ENCODE measurements around the gene MYBPC1.
"Not testable (repeated sequence)": the region's sequence is repeated elsewhere in the genome, so short reads cannot be mapped to it uniquely, and the experiment has no call there.

DNA sequence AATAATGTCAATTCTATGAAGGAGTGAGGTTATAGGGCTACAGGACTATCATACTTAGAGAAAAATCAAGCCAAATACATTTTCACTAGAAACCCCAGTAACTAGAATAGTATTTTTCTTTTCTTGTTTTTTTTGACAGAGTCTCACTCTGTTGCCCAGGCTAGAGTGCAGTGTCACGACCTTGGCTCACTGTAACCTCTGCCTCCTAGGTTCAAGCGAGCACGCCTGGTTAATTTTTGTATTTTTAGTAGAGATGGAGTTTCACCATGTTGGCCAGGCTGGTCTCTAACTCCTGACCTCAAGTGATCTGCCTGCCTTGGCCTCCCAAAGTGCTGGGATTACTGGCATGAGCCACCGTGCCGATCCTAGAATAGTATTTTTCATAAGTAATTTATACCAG lies 139.7 kb downstream of the MYBPC1 start:
- TF ChIP-seq, protein P1, sequence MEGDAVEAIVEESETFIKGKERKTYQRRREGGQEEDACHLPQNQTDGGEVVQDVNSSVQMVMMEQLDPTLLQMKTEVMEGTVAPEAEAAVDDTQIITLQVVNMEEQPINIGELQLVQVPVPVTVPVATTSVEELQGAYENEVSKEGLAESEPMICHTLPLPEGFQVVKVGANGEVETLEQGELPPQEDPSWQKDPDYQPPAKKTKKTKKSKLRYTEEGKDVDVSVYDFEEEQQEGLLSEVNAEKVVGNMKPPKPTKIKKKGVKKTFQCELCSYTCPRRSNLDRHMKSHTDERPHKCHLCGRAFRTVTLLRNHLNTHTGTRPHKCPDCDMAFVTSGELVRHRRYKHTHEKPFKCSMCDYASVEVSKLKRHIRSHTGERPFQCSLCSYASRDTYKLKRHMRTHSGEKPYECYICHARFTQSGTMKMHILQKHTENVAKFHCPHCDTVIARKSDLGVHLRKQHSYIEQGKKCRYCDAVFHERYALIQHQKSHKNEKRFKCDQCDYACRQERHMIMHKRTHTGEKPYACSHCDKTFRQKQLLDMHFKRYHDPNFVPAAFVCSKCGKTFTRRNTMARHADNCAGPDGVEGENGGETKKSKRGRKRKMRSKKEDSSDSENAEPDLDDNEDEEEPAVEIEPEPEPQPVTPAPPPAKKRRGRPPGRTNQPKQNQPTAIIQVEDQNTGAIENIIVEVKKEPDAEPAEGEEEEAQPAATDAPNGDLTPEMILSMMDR (IDR thresholded peaks at IDR 0.05) = not testable (repeated sequence)
- TF ChIP-seq EZH2 (IDR thresholded peaks at IDR 0.05; ENCODE audit: borderline replicate concordance, insufficient read depth, low read depth, low read length, poor library complexity, severe bottlenecking) = not testable (repeated sequence)
